ENCODE measurements around the gene MRPS27.

Gene MRPS27

GRCh38 chr5:72225741-72226140, 94.3 kb downstream of the MRPS27 start:
- no peak for DNase-seq

- DNase-seq: no peak
Observed at GRCh38 chr5:72224946-72225463, 95.0 kb downstream of the MRPS27 start.

GRCh38 chr5:72223371-72223770, 96.7 kb downstream of the MRPS27 start:
- DNase-seq: no peak

GRCh38 chr5:72222521-72222920, 97.5 kb downstream of the MRPS27 start:
- no peak for DNase-seq

GRCh38 chr5:72221541-72221940, 98.5 kb downstream of the MRPS27 start:
- DNase-seq: no peak

- DNase-seq: no peak
Observed at GRCh38 chr5:72221099-72221498, 98.9 kb downstream of the MRPS27 start.

- no peak for DNase-seq
Observed at GRCh38 chr5:72216756-72217155, 103.3 kb downstream of the MRPS27 start.

- no peak for DNase-seq
Observed at GRCh38 chr5:72214168-72214567, 105.9 kb downstream of the MRPS27 start.

- DNase-seq: no peak
Observed at GRCh38 chr5:72213482-72213881, 106.6 kb downstream of the MRPS27 start.

- DNase-seq: no peak
Observed at GRCh38 chr5:72212171-72212570, 107.9 kb downstream of the MRPS27 start.

GRCh38 chr5:72210888-72211678, 109.0 kb downstream of the MRPS27 start:
- no peak for DNase-seq

- DNase-seq: no peak
Observed at GRCh38 chr5:72209147-72210115, 110.6 kb downstream of the MRPS27 start.

GRCh38 chr5:72208324-72208926, 111.6 kb downstream of the MRPS27 start:
- no peak for DNase-seq

- DNase-seq: no peak
Observed at GRCh38 chr5:72206994-72207393, 113.0 kb downstream of the MRPS27 start.

GRCh38 chr5:72206160-72206559, 113.9 kb downstream of the MRPS27 start:
- DNase-seq: no peak

GRCh38 chr5:72205431-72206009, 114.5 kb downstream of the MRPS27 start:
- no peak for DNase-seq

- DNase-seq: no peak
Observed at GRCh38 chr5:72204946-72205345, 115.1 kb downstream of the MRPS27 start.

- DNase-seq: no peak
Observed at GRCh38 chr5:72203251-72203845, 116.7 kb downstream of the MRPS27 start.

GRCh38 chr5:72202331-72202825, 117.7 kb downstream of the MRPS27 start:
- no peak for DNase-seq

GRCh38 chr5:72199681-72200080, 120.4 kb downstream of the MRPS27 start:
- no peak for DNase-seq

- no peak for DNase-seq
Observed at GRCh38 chr5:72197393-72197792, 122.6 kb downstream of the MRPS27 start.

GRCh38 chr5:72195581-72195980, 124.5 kb downstream of the MRPS27 start:
- DNase-seq: no peak
